ENCODE results near the gene GGTLC2. TPM values are rescaled to one million over a fixed set of nuclear protein-coding genes. Genes with fewer than 3 reads are reported as not detected.
"Not testable (repeated sequence)": the region's sequence is repeated elsewhere in the genome, so short reads cannot be mapped to it uniquely, and the experiment has no call there.

The GGTLC2 gene
- total RNA-seq, 2 donors from 2014 or later, result not detected

DNA sequence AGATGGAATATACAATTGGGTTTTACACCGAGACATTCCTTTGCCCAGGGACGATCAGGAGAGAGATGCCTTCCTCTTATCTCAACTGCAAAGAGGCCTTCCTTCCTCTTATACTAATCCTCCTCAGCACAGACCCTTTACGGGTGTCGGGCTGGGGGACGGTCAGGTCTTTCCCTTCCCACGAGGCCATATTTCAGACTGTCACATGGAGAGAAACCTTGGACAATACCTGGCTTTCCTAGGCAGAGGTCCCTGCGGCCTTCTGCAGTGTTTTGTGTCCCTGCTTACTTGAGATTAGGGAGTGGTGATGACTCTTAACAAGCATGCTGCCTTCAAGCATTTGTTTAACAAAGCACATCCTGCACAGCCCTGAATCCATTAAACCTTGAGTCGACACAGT, 5.3 kb downstream of the GGTLC2 start:
- not testable (repeated sequence) for ATAC-seq (replicated peaks in 1 of 2); DNase-seq; H3K27ac Mint-ChIP-seq; H3K9me3 Mint-ChIP-seq; H3K36me3 Mint-ChIP-seq (ENCODE audit: insufficient read depth in 2 of 2); H3K27me3 Mint-ChIP-seq (ENCODE audit: low read depth); H3K4me3 Mint-ChIP-seq
- peaks cover 12% of the 10 kb centered on the region for H3K4me1 Mint-ChIP-seq (ENCODE audit: low read depth)

DNA sequence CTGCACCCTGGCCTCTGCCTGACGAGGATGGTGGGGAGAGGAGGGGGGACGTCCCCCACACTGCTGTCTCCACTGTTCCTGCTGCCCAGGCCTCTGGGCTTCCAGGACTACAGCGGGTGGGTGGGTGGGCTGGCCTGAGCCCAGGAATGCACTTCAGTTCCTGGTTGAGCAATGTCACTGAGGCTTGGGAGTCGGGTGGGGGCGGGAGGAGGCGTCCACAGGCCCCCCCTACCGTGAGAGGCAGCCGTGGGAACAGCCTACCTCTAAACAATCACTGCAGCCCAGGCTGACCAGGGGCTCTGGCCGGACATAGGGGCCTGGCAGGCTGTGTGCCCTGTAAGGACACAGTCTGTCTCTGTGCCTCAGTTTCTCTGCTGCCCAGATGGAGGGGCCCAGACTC, 6.0 kb downstream of the GGTLC2 start:
- H3K36me3 Mint-ChIP-seq (ENCODE audit: insufficient read depth in 2 of 2); H3K9me3 Mint-ChIP-seq; DNase-seq; ATAC-seq (replicated peaks in 1 of 2); H3K4me3 Mint-ChIP-seq; H3K27ac Mint-ChIP-seq; H3K27me3 Mint-ChIP-seq (ENCODE audit: low read depth): not testable (repeated sequence)
- H3K4me1 Mint-ChIP-seq (ENCODE audit: low read depth), result peaks cover 18% of the 10 kb centered on the region

DNA sequence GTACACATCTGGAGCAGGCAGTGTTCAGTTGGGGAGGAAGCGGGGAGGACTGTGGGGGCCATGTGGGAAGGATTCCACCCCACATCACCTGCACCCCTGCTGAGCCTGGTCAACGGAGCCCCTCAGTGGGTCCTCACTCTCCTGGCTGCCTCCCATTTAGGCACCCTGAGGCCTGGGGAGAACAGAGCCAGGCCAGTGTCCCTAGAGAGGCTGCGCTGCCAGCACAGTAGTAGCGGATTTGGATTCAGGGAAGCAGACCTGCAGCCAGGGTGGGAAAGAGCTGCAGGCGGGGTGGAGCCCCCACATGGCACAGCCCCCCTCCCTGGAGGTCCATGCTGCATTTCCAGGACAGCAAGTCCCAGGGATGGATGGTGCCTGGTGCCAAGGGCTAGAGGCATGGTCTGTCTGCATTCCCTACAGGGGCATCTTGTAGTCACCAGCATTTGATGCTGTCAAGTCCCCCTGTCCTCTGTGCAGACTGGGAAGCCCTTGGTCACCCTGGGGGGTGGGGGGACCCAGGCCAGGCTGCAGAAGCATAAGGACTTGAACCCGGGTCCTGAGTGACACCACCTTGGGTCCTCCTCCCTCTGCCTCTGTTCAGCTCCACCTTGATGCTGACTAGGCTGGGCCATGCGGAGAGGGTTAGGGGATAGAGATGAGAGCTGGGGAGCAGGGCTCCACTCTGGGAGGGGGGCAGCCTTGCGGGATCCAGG, 6.5 kb downstream of the GGTLC2 start:
- not testable (repeated sequence) for H3K27ac Mint-ChIP-seq; DNase-seq; ATAC-seq (replicated peaks in 1 of 2); H3K9me3 Mint-ChIP-seq; H3K4me3 Mint-ChIP-seq; H3K27me3 Mint-ChIP-seq (ENCODE audit: low read depth); H3K36me3 Mint-ChIP-seq (ENCODE audit: insufficient read depth in 2 of 2)
- peaks cover 18% of the 10 kb centered on the region for H3K4me1 Mint-ChIP-seq (ENCODE audit: low read depth)

DNA sequence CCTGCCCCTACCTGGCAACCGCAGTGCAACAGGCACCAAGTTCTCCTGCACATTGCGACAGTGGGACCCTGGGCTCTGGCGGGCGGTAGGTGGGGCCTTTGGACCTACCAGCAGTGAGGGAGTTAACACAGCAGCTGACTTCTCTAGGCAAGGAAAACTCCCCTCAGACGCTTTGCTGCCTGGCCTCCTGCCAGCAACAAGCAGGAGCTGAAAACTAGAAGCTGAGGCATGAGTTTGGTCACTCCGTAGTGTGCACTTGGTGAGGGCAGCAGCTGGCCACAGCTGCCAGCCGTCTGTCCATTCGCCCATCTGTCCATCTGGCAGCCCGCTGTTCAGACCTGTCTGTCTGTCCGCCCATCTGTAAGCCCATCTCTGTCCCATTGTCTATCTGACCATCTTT, 7.2 kb downstream of the GGTLC2 start:
- not testable (repeated sequence) for H3K36me3 Mint-ChIP-seq (ENCODE audit: insufficient read depth in 2 of 2); H3K27ac Mint-ChIP-seq; ATAC-seq (replicated peaks in 1 of 2); H3K4me3 Mint-ChIP-seq; H3K27me3 Mint-ChIP-seq (ENCODE audit: low read depth); H3K9me3 Mint-ChIP-seq; DNase-seq
- H3K4me1 Mint-ChIP-seq (ENCODE audit: low read depth), result peaks cover 18% of the 10 kb centered on the region

DNA sequence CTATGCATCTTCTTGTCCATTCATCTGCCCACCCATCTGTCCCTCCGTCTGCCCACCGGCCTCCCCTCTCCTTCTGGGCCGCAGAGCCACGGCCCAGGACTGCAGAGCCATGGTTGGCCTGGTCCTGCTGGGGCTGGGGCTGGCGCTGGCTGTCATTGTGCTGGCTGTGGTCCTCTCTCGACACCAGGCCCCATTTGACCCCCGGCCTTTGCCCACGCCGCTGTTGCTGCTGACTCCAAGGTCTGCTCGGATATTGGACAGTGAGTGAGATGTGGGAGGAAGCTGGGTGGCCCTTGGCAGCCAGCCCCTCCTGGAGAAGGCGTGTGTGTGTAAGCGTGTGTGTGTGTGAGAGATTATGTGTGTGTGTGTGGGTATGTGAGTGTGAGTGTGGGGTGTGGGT, 7.7 kb downstream of the GGTLC2 start:
- ATAC-seq (replicated peaks in 1 of 2); H3K4me3 Mint-ChIP-seq; H3K36me3 Mint-ChIP-seq (ENCODE audit: insufficient read depth in 2 of 2); H3K27me3 Mint-ChIP-seq (ENCODE audit: low read depth); H3K9me3 Mint-ChIP-seq; H3K27ac Mint-ChIP-seq; DNase-seq: not testable (repeated sequence)
- peaks cover 18% of the 10 kb centered on the region for H3K4me1 Mint-ChIP-seq (ENCODE audit: low read depth)

DNA sequence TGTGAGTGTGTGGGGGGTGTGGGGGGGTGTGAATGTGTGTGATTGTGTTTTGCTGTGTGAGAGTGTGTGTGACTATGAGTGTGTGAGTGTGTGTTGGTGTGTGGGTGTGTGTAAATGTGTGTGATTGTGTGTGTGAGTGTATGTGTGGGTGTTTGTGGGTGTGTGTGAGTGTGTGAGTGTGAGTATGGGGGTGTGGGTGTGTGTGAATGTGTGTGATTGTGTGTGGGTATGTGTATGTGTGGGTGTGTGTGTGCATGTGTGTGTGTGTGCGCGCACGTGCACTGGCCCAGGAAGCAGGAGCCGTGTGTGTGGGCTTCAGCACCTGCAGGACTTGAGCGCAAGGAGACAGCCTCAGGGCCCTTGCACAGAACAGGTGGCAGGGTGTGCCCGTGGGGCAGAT, 8.2 kb downstream of the GGTLC2 start:
- ATAC-seq (replicated peaks in 1 of 2); DNase-seq; H3K27ac Mint-ChIP-seq; H3K36me3 Mint-ChIP-seq (ENCODE audit: insufficient read depth in 2 of 2); H3K27me3 Mint-ChIP-seq (ENCODE audit: low read depth); H3K4me3 Mint-ChIP-seq; H3K9me3 Mint-ChIP-seq: not testable (repeated sequence)
- H3K4me1 Mint-ChIP-seq (ENCODE audit: low read depth), result peaks cover 18% of the 10 kb centered on the region

DNA sequence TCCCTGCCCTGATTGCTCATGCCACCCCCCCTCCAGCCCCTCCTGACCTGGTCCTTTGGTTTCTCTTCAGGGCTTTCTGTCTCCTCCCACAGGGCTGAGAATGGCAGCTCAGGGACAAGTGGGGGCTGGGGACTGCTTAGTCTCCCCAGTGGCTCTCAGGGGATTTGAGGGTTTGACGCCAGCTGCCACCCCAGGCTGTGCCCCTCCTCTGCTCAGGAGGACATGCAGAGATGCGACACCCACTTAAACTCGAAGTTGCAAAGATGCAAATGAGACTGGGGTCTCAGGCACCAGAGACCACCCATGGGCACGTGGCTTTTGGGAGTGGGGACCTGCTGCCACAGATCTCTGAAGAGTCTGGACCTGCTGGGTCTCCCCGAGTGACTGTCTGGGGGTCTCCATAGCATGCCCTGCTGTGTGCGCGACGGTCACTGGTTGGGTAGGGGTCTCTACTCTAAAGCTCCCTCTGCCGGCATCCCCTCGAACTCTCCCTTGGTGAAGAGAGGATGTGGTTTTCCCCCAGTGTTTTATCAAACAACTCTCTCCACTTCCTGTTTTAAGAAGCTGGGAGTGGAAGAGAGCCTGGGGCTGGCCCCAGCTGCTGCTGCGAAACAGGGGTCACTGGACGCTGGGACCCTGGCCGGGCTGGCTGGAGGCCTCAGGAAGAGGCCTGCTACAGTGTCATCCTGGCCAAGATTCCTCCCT, 9.4 kb downstream of the GGTLC2 start:
- not testable (repeated sequence) for H3K27ac Mint-ChIP-seq; H3K36me3 Mint-ChIP-seq (ENCODE audit: insufficient read depth in 2 of 2); DNase-seq; H3K27me3 Mint-ChIP-seq (ENCODE audit: low read depth); H3K9me3 Mint-ChIP-seq; ATAC-seq (replicated peaks in 1 of 2); H3K4me3 Mint-ChIP-seq
- H3K4me1 Mint-ChIP-seq (ENCODE audit: low read depth), result peaks cover 18% of the 10 kb centered on the region

DNA sequence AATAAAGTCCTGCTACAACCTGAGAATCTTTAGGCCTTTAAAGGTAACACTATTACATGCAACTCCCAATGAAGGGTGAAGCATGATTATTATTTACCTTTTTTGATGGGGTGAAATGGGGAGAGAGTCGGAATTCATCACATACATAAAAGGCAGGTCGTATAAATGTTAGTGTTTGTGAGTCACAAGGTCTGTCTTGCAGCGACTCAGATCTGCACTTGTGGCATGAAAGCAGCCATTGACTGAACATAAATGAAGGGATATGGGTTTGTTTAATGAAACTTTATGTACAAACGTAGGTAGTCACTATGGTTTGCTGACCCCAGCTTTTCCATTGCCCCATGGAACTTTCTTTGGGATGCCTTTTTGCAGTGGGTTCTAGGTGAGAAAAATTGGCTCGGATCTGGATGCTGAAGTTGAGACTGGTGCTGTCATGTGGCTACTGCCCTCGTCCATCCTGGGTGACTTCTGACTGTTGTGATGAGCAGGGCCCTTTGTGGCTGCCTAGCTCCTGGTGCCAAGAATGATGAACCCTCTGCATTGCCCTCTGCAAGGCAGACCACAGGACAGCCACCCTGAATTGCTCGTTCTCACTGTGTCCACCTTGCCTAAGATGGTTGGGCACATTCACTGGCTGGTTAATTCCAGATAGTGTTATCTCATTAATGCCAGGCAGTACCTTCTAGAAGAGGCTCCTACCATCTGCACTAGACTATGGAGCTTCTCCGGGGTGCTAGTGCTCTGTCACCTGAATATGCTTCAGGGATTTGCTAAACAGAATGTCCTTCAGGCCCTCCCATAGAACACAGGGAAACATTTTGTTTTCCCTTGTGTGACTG, 11.3 kb downstream of the GGTLC2 start:
- Mint-ChIP-seq H3K27me3 (ENCODE audit: low read depth) (no peaks in the 10 kb centered on the region), H3K4me1 (ENCODE audit: low read depth) (peaks cover 18% of the 10 kb centered on the region), H3K9me3 (no peaks in the 10 kb centered on the region), H3K36me3 (ENCODE audit: insufficient read depth in 2 of 2) (no peaks in the 10 kb centered on the region), H3K4me3 (no peak overlapping the region), H3K27ac (no peak overlapping the region)
- no peak for DNase-seq
- no peak for ATAC-seq (replicated peaks in 1 of 2)

DNA sequence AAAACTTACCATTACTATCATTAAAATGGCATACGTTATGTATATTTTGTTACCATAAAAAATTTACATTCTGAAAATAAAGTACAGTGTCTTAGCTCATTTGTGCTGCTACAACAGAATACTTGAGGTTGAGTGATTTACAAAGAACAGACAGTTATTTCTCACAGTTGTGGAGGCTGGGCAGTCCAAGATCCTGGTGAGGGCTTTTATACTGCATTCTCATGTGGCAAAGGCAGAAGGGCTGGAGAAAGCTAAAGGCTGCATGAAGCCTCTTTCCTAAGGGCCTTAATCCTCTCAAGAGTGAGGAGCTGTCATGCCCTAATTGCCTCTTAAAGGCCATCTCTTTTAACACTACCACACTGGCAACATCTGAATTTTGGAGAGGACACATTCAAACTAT, 13.3 kb downstream of the GGTLC2 start:
- no peak overlapping the region for H3K27ac Mint-ChIP-seq
- ATAC-seq (replicated peaks in 1 of 2), result no peak

DNA sequence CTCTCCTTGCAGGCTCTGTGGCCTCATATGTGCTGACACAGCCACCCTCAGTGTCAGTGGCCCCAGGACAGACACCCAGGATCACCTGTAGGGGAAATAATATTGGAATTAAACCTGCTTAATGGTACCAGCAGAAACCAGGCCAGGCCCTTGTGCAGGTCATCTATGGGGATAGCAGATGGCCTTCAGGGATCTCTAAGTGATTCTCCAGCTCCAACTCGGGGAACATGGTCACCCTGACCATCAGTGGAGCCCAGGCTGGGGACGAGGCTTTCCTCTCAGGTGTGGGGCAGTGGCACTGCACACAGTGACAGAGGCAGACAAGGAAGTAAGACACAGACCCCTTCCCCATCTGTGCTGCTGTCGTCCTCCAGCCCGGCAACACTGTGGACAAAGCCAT, 16.9 kb downstream of the GGTLC2 start:
- H3K36me3 Mint-ChIP-seq (ENCODE audit: insufficient read depth in 2 of 2), result no peaks in the 10 kb centered on the region
- ATAC-seq (replicated peaks in 1 of 2) (no peak), DNase-seq (no peak)
- no peaks in the 10 kb centered on the region for H3K27me3 Mint-ChIP-seq (ENCODE audit: low read depth)
- H3K4me3 Mint-ChIP-seq, result no peak overlapping the region
- no peaks in the 10 kb centered on the region for H3K4me1 Mint-ChIP-seq (ENCODE audit: low read depth)
- no peak overlapping the region for H3K27ac Mint-ChIP-seq
- H3K9me3 Mint-ChIP-seq, result no peaks in the 10 kb centered on the region

More for the DNA sequence above, 13.3 kb downstream of the GGTLC2 start:
- Mint-ChIP-seq H3K4me1 (ENCODE audit: low read depth) (peaks cover 14% of the 10 kb centered on the region), H3K4me3 (no peak overlapping the region), H3K36me3 (ENCODE audit: insufficient read depth in 2 of 2) (no peaks in the 10 kb centered on the region), H3K9me3 (no peaks in the 10 kb centered on the region), H3K27me3 (ENCODE audit: low read depth) (no peaks in the 10 kb centered on the region)
- DNase-seq, result no peak

DNA sequence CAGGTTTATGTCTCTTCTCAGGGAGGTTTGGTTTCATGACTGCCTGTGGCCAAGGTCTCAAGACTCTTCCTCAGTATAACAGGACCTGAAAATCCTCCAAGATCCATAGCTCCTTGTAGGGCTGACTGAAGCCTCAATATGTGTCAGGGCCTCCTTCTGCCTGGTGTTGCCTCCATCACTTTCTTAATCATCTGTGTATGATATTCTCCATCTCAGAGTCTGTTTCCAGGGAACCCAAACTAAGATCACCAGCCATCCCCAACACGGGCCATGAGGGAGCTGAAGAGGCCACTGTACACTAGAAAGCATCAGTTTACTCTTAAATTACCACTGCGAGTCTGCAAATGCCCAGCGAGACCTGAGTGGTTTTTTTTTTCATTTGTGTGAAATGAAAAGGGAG, 17.7 kb downstream of the GGTLC2 start:
- Mint-ChIP-seq H3K27ac (no peak overlapping the region), H3K36me3 (ENCODE audit: insufficient read depth in 2 of 2) (no peaks in the 10 kb centered on the region), H3K9me3 (no peaks in the 10 kb centered on the region), H3K27me3 (ENCODE audit: low read depth) (no peaks in the 10 kb centered on the region), H3K4me3 (no peak overlapping the region), H3K4me1 (ENCODE audit: low read depth) (no peaks in the 10 kb centered on the region)
- DNase-seq, result no peak
- no peak for ATAC-seq (replicated peaks in 1 of 2)

DNA sequence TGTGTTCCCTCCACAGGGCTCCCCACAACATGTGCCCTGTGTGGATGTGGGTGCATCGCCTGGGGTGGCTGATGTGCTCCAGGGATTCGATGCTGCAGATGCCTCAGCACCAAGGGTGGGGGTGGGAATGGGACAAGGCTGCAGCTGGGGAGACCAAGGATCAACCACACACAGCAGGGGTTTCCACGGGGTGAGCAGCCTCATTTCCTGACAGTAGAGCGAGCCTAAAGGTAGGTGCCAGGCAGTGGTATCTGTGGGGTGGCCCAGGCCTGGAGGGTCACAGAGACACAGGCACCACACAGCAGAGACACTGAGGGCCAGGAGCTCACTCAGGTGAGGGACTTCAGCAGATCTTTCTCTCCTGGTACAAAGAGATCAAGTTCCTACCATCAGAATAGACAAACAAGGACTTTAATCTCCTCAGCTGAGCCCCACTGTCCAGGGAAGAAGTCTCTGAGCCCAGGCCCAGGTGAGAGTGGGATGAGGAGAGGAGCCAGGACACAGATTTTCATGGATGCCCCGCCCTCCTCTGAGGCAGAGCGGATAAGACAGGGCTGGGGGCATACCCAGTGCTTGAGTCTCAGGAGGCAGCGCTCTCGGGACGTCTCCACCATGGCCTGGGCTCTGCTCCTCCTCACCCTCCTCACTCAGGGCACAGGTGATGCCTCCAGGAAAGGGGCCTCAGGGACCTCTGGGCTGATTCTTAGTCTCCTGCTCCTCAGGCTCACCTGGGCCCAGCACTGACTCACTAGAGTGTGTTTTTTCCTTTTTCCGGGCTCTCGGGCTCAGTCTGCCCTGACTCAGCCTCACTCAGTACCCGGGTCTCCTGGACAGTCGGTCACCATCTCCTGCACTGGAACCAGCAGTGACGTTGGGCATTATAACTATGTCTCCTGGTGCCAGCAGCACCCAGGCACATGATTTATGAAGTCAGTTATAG, 19.7 kb downstream of the GGTLC2 start:
- Mint-ChIP-seq H3K4me3 (no peak overlapping the region), H3K4me1 (ENCODE audit: low read depth) (no peaks in the 10 kb centered on the region), H3K27me3 (ENCODE audit: low read depth) (peaks cover under 1% of the 10 kb centered on the region), H3K27ac (no peak overlapping the region), H3K36me3 (ENCODE audit: insufficient read depth in 2 of 2) (no peaks in the 10 kb centered on the region), H3K9me3 (no peaks in the 10 kb centered on the region)
- DNase-seq (no peak), ATAC-seq (replicated peaks in 1 of 2) (no peak)

Measured in activated T-cell treated with anti-CD3 and anti-CD28 coated beads, Interleukin-2, amount 50 U/mL, for 72 hours (primary cell).